Forelimb muscle (tissue), 1 donor: ENCODE results near the gene LSAMP. TPM values are rescaled to one million over a fixed set of nuclear protein-coding genes. Genes with fewer than 3 reads are reported as not detected.

Experiments
- DNase-seq: peaks from one replicate; pipeline ENCODE4 v3.0.0-alpha.2; 2013; ENCODE audit warnings: low read depth
- polyA plus RNA-seq: library from polyadenylated mRNA; unstranded; fragments of 120-200 nt; gene quantifications from one replicate; pipeline ENCODE4 v1.2.1, GENCODE V29; 2013; ENCODE audit not compliant: insufficient read length

Gene LSAMP
- polyA plus RNA-seq, 1 donor, result 4.5 TPM

GRCh38 chr3:116356056-116356455 is 89.2 kb downstream of the LSAMP start:
- DNase-seq, result no peak

GRCh38 chr3:116354382-116354781 is 90.9 kb downstream of the LSAMP start:
- no peak for DNase-seq

GRCh38 chr3:116350119-116350733 is 95.1 kb downstream of the LSAMP start:
- DNase-seq, result no peak

- DNase-seq, result no peak
Measured at GRCh38 chr3:116348216-116348615, 97.1 kb downstream of the LSAMP start.

GRCh38 chr3:116342499-116342898 is 102.8 kb downstream of the LSAMP start:
- no peak for DNase-seq

- no peak for DNase-seq
Measured at GRCh38 chr3:116341899-116342298, 103.4 kb downstream of the LSAMP start.

DNA sequence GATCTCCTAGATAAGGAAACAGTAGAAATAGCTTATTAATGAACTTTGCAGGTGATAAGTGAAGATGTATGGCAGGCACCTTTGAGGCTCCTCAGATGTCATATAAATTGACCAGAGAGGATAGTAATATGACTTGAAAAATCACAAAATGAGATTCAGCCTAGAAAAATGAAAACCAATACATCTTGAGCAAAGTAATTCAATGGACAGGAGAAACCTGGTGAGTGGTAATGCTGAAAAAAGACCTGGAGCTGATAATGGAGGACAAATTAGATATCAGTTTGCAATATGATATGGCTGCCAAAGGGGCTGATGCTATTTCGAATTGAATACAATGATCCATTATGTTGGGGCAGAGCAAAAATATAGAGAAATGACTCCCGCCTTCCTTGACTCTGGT is 103.9 kb downstream of the LSAMP start:
- no peak for DNase-seq

- DNase-seq, result no peak
Measured at GRCh38 chr3:116340680-116341216, 104.5 kb downstream of the LSAMP start.

DNA sequence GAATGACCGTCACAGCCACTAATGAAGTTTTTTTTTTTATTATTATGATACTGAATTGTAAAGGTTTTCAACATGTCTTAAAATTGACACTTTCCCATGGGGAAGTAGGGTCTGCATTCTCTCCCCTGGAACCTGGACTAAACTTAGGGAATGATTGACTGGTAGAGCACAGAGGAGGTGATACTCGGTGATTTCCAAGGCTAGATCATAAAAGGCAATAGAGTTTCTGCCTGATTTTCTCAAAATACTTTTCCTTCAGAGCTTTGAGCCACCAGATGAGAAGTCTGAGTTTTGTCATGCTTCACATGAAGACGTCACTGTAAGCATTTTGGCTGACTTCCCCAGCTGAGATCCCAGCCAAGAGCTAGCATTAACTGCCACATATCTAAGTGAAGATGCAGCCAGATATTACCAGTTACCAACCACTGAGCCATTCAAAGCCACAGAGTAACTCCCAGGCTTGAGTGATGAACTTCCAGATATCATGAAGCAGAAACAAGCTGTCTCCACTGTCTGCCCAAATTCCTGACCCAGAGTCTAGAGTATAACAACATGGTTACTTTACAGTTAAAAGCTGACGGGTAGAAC is 105.8 kb downstream of the LSAMP start:
- DNase-seq, result no peak

DNA sequence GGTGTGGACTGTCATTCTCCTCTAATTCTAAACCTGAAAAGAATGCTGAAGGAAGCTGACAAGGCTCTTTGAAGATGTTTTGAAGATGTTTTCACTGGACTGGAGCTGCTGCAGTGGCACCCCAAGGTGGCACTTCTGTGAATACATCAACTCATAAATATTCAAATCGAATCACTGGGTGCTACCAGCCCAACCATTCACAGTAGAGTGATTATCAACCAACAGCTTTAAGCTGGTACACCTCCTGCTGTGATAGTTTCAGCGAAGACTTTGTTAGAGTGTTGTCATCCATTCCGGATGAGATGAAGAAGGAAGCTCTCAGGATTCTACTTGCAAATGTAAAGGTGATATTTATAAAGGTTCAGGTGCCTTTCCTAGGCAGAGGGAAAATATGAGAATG is 106.6 kb downstream of the LSAMP start:
- DNase-seq, result no peak

DNA sequence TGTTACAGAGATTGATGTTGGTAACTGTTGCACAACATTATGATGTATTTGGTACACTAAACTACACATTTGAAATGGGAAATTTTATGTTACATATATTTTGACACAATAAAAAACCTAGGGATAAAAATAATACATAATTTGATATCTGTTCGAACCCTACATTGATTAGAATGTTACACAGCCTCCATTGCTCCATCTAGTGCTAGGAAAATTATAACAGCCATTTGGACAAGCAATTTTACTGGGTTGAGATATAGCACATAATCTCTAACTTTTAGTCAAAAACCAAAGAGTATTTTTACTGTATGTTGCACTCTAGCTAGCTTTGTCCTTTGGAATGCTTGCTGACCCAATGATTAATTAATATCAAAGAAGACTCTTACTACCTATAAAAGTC is 108.1 kb downstream of the LSAMP start:
- DNase-seq, result no peak

DNA sequence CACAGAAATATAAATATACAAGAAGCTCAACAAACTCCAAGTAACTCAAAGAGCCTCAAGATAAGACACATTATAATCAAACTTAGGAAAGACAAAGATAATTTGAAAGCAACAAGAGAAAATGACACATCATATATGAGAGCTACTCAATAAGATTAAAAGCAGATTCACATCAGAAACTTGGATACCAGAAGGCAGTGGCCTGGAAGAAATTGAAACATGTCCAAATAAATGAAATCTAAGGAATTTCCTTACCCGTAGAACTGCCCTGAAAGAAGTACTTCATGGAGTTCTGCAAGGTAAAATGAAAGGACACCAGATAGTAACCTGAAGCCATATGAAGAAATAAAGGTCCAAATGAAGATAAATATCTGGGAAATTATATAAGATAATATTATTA is 113.9 kb downstream of the LSAMP start:
- no peak for DNase-seq

GRCh38 chr3:116322750-116323375 is 122.4 kb downstream of the LSAMP start:
- DNase-seq, result no peak

- DNase-seq, result no peak
Measured at GRCh38 chr3:116318370-116318769, 126.9 kb downstream of the LSAMP start.

DNA sequence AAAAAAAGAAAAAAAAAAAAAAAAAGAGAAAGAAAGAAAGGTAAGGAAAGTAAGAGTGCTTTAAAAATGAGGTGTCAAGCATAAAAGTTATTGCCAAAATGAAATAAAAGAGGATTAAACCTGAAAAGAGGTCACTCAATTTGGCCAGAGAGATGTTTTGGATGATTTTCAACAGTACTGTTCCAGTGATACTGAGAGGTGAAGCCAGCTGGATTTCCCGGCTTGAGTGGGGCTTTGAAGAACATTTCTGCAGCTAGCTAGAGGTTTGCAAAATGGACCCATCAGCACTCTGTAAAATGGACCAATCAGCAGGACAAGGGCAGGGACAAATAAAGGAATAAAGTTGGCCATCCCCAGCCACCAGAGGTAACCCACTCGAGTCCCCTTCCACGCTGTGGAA is 128.5 kb downstream of the LSAMP start:
- no peak for DNase-seq

DNA sequence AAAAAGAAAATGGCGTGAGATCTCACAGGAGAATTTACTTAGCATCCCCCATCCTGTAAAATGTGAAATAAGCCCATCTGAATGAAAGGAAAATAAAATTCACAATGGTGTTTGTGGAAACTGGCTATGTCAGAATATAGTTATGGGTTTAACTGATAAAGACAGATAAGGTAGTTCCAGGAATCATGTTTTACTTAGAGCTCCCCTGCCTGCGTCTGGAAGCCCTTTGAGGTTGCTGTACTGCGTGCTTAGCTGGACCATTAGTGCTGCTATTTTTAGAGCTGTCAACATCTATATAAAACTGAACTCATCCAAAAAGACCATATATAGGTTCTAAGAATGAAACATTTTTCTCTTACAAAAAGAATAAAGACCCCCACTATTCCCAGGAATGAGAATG is 130.8 kb downstream of the LSAMP start:
- DNase-seq, result no peak

DNA sequence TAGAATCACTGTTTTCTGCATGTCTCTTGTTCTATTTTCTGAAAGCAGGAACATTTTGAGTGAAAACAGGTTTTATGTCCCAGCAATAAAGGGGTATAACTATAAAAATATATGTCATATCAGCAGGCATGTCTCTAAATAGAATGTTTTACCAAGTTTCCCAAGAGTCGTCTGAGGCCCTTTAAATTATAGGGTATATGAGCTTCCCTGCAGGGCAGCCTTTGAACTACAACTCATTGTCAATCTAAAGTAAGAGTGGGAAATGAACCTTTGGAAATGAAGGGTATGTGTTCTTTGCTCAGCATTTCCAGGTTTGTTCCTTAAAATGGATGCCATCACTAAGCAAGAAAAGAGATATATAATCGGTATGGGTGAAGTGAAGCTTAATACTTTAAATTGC is 138.6 kb downstream of the LSAMP start:
- no peak for DNase-seq

DNA sequence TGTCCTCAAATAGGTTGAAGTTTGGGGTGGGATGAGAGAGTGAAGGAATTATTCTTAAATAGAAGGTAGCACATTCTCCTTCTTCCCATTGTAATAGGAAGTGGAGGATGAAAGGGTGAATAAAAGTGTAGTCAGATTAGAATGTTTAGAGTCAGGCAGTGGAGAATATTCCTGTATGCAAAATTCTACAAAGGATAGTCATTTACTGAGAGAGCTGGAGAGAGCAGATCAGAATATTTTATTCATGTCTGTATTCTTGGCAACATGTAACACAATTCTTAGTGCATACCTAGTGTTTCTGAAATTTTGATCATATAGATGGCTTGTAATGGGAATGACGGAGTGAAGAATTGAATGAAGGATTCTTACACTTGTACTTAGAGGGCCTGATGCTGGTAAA is 139.1 kb downstream of the LSAMP start:
- no peak for DNase-seq

- DNase-seq, result no peak
Measured at GRCh38 chr3:116302087-116302747, 143.1 kb downstream of the LSAMP start.

DNA sequence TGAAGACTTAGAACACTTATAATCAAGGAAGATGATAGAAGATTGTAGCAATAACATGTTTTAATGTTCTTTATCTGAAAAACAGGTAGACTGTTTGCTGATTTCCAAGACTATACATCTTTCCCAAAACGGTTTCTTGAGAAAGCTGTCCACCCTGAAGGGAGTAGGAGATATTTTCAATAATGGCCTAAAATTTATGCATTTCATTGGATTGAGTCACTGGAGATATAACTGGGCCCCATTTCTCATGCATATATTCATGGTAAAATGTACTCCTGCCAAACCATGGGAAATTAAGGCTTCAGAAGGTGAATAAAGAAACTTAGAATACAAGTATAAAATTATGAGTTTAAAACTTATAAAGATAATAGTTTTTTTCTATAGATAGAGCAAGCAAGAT is 143.9 kb downstream of the LSAMP start:
- DNase-seq, result no peak

DNA sequence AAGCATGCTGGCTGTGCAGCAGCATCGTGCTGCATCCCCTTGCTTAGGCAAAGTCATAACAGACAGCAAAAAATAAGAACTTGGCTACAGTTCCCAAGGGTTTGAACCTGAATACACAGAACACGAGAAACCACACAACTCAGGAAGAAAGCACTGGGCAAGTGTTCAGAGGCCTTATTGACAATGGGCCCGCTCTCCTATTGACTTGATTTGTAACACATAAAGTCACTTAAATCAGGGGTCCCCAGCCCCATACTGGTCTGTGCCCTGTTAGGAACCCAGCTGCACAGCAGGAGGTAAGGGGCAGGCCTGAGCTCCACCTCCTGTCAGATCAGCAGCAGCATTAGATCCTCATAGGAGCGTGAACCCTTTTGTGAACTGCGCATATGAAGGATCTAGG is 145.1 kb downstream of the LSAMP start:
- DNase-seq, result no peak

DNA sequence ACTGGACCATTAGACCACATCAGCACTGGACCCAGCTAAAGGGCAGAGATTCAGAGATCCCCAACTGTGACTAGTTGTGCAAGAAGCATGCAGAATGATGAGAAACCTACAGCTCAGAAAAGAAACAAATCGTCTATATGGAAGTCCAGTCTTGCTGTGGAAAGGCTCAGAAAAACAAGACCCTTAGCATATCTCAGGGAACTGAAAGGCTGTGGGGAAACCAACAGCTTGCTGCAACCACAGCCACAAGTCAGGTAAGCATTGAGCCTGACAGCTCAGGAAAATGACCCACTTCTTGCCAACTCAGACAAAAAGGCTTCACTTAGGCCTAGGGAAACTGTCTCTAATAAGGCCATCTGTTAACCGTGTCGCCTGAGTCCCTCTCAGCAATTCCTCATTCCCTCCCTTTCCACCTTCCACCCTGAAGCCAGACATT is 145.6 kb downstream of the LSAMP start:
- DNase-seq, result no peak

GRCh38 chr3:116298151-116298550 is 147.1 kb downstream of the LSAMP start:
- no peak for DNase-seq
